HFFc6 (cell line): ENCODE results near the gene LENG9. TPM values are rescaled to one million over a fixed set of nuclear protein-coding genes. Genes with fewer than 3 reads are reported as not detected.

Experiments
- DNase-seq: peaks from one replicate; pipeline ENCODE4 v3.0.0-alpha.2; 2018
- H3K27ac Mint-ChIP-seq: 2 replicates; pipeline ENCODE4 v1.8.0; 2020; ENCODE audit warnings: mild to moderate bottlenecking, mixed read lengths
- H3K27me3 Mint-ChIP-seq: 2 replicates; pipeline ENCODE4 v1.8.0; 2021; ENCODE audit warnings: mild to moderate bottlenecking, moderate library complexity, mixed read lengths; ENCODE audit not compliant: insufficient read depth
- H3K36me3 Mint-ChIP-seq: 2 replicates; pipeline ENCODE4 v1.8.0; 2021; ENCODE audit warnings: low read depth, mixed read lengths
- H3K4me1 Mint-ChIP-seq: 2 replicates; pipeline ENCODE4 v1.8.0; 2020; ENCODE audit warnings: low read depth, mixed read lengths
- H3K4me3 Mint-ChIP-seq: 2 replicates; pipeline ENCODE4 v1.8.0; 2020; ENCODE audit warnings: mild to moderate bottlenecking, moderate library complexity, mixed read lengths
- H3K9me3 Mint-ChIP-seq: 2 replicates; pipeline ENCODE4 v1.8.0; 2020; ENCODE audit warnings: mild to moderate bottlenecking, mixed read lengths
- total RNA-seq, 6 experiments: library from RNA; stranded (reverse); fragmentation: NEBNext Ultra II Directional; extraction: Animal tissue kit (Norgen Biotek cat#: 25700); gene quantifications; 2 replicates in 1 of 6; 3 replicates in 5 of 6; pipeline ENCODE4 v1.2.3, GENCODE V29; 2021
- TF ChIP-seq, protein P1 (sequence below): fragments of 200-600 bp; sonication (generic); IDR thresholded peaks from 2 replicates; pipeline ENCODE4 v1.5.0; 2021; ENCODE audit warnings: antibody characterized with exemption, mild to moderate bottlenecking

The LENG9 gene
- total RNA-seq, 6 experiments from 2014 or later = 3.0 to 4.0 (median 3.6) TPM

DNA sequence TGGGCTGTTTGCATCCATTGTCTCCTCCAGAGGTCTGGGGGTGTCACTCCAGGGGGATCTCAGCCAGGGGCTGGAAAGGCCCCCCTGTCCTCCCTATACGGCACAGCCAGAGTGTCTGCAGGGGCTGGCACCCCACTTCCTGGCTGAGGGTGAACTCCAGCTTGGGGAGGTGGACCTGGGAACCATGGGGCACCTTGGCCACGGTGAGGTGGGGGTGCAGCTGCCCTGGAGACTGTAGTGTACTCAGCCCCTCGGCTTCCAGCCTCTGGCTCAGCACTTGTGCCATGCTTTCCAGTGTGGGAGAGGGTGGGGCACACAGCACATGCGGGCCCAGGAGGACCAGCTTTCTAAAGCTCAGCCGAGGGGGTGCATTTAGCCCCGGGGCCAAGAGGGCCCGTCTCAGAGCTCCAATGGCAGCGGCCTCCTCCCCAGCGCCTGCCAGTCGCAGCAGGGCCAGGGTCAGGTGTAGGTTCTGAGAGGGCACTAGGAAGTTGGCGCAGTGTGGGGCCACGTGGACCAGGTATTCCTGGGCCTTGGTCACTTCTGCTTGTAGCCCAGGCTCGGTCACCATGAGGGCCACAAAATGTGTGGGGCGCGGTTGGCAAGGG lies 1.4 kb downstream of the LENG9 start:
- H3K9me3 Mint-ChIP-seq = peaks cover 9% of the 10 kb centered on the region
- H3K4me3 Mint-ChIP-seq = peak overlapping the region; percentile 71

DNA sequence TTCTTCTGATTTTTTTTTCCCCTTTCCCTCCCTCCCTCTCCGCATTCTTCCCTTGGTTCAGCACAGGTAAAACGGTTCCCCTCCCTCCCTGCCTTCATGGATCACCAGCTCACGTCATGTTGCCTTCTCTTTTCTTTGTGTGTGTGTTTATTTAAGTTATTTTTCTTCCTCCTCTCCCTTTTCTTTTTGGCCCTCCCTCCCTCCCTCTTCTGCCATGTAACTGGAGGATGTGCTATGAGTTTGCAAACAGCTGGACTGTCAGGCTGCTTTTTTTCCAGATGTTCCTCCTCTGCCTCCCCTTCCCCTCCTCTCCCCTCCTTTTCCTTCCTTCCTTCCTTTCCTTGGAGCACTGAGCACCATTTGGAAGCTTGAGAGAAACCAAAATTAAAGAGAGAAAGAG lies 2.0 kb downstream of the LENG9 start:
- peak overlapping the region; percentile 71 for H3K4me3 Mint-ChIP-seq
- H3K9me3 Mint-ChIP-seq = peaks cover 9% of the 10 kb centered on the region
- peak overlapping the region; percentile 69 for H3K27ac Mint-ChIP-seq
- peaks cover 34% of the 10 kb centered on the region for H3K4me1 Mint-ChIP-seq
- H3K36me3 Mint-ChIP-seq = peaks cover 37% of the 10 kb centered on the region
- H3K27me3 Mint-ChIP-seq = peaks cover 36% of the 10 kb centered on the region
- no peak for DNase-seq
- TF ChIP-seq, protein P1, sequence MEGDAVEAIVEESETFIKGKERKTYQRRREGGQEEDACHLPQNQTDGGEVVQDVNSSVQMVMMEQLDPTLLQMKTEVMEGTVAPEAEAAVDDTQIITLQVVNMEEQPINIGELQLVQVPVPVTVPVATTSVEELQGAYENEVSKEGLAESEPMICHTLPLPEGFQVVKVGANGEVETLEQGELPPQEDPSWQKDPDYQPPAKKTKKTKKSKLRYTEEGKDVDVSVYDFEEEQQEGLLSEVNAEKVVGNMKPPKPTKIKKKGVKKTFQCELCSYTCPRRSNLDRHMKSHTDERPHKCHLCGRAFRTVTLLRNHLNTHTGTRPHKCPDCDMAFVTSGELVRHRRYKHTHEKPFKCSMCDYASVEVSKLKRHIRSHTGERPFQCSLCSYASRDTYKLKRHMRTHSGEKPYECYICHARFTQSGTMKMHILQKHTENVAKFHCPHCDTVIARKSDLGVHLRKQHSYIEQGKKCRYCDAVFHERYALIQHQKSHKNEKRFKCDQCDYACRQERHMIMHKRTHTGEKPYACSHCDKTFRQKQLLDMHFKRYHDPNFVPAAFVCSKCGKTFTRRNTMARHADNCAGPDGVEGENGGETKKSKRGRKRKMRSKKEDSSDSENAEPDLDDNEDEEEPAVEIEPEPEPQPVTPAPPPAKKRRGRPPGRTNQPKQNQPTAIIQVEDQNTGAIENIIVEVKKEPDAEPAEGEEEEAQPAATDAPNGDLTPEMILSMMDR = no peak

More for the DNA sequence above, 1.4 kb downstream of the LENG9 start:
- no peak for DNase-seq
- Mint-ChIP-seq H3K4me1 (peaks cover 34% of the 10 kb centered on the region), H3K27me3 (peaks cover 36% of the 10 kb centered on the region), H3K36me3 (peaks cover 37% of the 10 kb centered on the region), H3K27ac (peak overlapping the region; percentile 69)
- TF ChIP-seq, protein P1 = no peak

DNA sequence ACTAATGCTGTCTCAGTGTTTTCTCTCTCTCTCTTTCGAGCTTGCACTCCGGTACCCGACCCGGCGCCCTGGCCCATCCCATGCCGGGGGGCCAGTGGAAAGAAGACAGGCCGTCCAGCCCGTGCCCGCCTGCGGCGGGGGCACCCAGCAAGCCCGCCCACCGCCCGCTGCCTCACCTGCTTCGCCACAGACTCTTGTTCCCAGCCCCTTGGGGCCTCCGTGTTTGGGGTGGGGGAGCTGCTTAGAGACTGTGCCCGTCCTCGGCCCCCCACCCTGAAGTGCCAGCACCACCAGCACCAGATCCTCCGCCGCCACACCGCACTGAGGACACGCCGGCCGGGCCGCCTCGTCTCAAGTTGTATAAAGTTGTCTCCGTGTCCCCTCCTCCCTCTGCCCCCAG lies 2.4 kb downstream of the LENG9 start:
- TF ChIP-seq, protein P1 = no peak
- H3K36me3 Mint-ChIP-seq = peaks cover 37% of the 10 kb centered on the region
- H3K27ac Mint-ChIP-seq = peak overlapping the region; percentile 69
- peaks cover 34% of the 10 kb centered on the region for H3K4me1 Mint-ChIP-seq
- DNase-seq = no peak
- H3K9me3 Mint-ChIP-seq = peaks cover 9% of the 10 kb centered on the region
- 0 out of 2 replicates have a peak overlapping the region, but pooled peaks have one; percentile 71 for H3K4me3 Mint-ChIP-seq
- peaks cover 38% of the 10 kb centered on the region for H3K27me3 Mint-ChIP-seq

DNA sequence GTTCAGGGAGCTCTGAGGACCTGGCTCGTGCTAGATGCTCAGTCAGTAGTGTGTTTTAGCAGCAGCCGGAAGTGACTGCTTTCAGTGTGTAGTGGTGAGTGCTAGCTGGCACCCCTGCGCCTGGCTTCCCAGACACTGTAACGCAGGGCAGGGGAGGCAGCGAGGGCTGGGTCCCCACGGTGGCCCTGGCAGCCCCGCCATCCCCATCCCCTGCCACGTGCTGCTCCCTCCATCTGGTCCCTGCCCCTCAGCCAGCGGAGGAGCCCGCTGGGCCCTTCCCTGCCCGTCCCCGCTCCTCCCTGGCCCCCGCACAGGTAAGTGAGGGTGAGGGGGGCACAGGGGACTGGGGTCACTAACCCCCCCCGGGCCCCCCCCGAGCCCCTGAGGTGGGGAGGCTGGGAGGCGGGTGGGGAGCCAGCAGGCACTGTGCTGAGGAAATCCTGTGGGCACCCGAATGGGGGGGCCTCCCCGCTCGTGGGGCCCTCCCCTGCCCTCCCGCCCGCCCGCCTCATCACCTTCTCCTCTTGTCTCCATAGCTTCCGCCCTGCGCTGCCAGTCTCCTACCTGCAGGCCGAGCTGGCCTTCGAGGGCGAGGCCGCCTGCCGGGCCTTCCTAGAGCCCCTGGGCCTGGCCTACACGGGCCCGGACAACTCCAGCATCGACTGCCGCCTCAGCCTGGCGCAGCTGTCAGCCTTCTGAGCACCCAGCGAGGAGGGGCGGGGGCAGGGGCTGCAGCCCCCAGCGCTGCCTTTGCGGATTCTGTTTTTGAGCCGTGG lies 3.2 kb downstream of the LENG9 start:
- Mint-ChIP-seq H3K36me3 (peaks cover 32% of the 10 kb centered on the region), H3K9me3 (peaks cover 9% of the 10 kb centered on the region), H3K4me1 (peaks cover 34% of the 10 kb centered on the region), H3K27me3 (peaks cover 36% of the 10 kb centered on the region), H3K4me3 (no peak overlapping the region), H3K27ac (0 out of 2 replicates have a peak overlapping the region, but pooled peaks have one; percentile 68)
- no peak for DNase-seq
- TF ChIP-seq, protein P1 = no peak

DNA sequence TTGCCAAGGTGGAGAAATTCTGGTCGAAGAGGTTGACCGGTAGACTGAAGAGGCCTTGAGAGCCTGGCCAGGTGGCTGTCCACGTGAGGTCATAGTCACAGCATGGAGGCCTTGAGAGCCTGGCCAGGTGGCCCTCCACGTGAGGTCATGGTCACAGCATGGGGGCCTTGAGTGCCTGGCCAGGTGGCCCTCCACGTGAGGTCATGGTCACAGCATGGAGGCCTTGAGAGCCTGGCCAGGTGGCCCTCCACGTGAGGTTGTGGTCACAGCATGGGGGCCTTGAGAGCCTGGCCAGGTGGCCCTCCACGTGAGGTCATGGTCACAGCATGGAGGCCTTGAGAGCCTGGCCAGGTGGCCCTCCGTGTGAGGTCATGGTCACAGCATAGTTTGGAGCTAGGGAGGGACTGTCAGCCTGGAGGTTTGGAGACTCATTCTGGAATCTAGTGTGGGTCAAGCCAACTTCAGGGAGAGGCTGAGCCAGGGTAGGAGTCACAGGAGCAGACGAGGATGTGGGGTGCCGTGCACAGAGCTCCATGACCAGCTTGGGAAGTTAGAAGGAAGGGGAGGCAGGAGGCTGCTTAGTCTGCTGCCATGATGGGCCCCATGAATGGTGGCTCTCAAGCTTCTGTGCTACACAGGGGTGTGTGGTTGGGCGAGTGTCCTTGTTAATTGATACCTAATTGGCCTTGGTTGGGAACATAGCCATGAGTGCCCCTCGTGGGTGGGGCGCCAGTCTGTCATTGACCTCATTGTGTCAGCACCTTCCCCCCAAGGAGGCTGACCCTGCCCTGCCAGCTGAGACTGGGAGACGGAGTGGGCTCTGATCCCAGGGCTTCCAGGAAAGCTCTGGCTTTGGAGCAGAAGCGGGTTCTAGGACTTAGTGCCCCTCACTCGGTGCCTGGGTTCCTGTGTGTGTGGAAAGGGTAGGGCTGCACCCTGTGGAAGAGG lies 4.0 kb downstream of the LENG9 start:
- H3K27me3 Mint-ChIP-seq = peaks cover 36% of the 10 kb centered on the region
- TF ChIP-seq, protein P1 = no peak
- peaks cover 32% of the 10 kb centered on the region for H3K4me1 Mint-ChIP-seq
- DNase-seq = no peak
- peaks cover 38% of the 10 kb centered on the region for H3K36me3 Mint-ChIP-seq
- peak overlapping the region; percentile 68 for H3K27ac Mint-ChIP-seq
- no peak overlapping the region; the same call in 1 of the 2 replicates for H3K4me3 Mint-ChIP-seq
- peaks cover 9% of the 10 kb centered on the region for H3K9me3 Mint-ChIP-seq
